Left renal pelvis (tissue), 4 donors: ENCODE results near the gene PCED1A. TPM values are rescaled to one million over a fixed set of nuclear protein-coding genes. Genes with fewer than 3 reads are reported as not detected.

ENCODE experiments used
- DNase-seq, 4 donors: peaks; one replicate each; pipeline ENCODE4 v3.0.0-alpha.2; 2013; ENCODE audit warnings: low read depth in 4 of 4, low spot score in 3 of 4
- polyA plus RNA-seq, 4 donors: library from polyadenylated mRNA; unstranded; fragments of 120-200 nt; gene quantifications; one replicate each; pipeline ENCODE4 v1.2.1, GENCODE V29; 2013; ENCODE audit not compliant: insufficient read length in 4 of 4

The PCED1A gene
- polyA plus RNA-seq, 4 donors: 51.6 to 97.2 (median 57.5) TPM

DNA sequence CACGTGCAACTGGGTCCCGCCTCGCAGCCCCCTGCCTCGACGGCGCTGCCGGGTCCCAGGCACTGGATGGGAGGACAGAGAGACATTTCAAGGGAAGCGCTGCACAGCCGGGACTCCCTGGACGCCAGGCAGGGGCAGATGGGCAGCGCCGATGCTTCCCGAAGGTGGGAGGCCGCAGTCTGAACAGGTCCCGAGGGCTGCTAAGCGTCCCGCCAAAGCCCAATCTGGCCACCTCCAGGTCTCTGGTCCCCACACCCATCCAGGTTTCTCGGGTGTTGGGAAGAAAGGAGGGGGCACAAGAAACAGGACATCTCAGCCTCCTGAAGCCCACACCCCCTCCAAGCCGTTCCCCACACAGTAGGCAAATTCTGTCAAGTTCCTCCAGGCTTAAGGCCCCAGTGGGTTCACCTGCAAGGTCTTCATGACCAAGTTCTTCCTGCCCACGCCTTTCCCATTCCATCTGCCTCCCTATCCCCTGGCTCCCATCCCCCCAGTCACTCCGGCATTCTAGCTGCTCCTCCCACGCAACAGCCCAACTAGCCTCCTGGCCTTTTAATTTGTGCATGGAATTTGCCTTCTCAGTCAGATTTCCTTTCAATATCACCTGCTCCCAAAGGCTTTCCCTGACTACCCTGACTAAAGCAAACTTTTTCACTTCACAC is 34.6 kb downstream of the PCED1A start:
- no peak for DNase-seq

DNA sequence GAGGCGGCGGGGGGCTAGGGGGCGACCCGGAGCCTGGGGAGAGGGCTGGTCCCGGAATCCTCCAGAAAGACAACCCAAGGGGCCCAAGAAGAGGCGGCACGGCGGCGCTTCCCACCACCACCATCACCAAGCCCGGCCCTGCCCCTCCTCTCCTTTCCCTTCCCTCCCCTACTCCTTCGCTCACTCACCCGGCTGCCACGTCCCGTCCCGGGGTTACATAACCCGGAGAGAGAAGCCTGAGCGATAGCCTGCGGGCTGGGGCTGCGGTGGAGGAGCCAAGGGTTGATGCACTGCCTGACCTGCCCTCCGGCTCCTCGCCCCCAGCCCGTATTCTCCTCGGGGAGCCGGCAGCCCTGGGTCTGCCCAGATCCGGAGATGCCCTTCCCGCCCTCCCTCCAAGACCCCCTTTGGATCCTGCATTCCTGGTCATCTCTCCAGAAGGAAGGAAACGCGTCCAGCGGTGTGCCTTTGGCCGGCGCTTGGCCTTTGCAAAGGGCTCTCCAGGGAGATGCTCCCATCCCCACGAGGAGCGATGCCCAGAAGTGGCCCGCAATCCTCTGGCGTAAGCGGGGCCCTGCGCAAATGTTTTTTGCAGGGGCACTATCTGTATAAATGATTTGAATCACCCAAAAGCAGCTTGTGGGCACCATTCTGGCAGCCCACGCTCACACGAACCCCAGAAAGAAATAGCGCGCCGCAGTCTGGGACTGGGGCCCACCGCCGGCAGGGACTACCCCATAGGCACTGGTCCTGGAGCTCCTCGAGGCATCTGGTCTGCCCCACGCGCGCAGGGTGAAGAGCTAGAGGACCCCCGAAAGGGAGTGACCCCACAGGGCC is 35.4 kb downstream of the PCED1A start:
- no peak for DNase-seq

GRCh38 chr20:2804041-2804828 is 36.2 kb downstream of the PCED1A start:
- DNase-seq: no peak

- no peak for DNase-seq
Measured at GRCh38 chr20:2801286-2801728, 39.1 kb downstream of the PCED1A start.

DNA sequence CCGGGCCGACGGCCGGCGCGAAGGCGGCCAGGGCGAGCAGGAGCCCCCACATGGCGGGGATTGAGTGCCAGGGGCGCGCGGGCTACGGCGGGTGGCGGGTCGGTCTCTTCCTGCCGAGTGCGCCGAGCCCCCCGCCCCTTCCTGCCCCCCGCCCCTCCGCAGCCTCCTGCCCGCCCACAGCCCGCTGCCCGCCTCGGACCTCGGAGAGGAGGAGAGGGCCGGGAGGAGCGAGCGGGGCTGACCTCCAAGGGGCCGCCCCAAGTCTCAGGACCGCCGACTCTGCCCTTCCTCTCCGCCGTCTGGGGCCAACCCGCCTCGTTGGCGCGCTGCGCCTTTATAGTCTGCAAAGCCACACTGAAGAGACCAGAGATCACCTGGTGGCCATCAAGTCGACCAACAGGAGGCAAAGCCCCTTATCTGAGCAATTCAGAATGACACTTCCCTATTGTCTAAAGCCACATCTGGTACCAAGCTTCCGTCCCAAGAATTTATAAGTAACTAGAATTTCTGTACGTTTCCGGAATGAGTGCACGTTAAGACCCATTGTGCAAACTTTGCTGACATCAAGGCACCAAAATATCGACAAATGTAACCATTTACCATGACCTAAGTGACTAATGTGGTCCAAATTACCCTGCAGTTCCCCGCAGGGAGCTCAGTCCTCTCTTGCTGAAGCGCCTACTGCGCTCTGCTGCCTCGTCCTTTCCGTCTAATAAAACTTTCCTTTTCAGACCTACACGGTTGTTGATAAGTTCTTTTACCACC is 39.8 kb downstream of the PCED1A start, which contains the start of gene CPXM1:
CPXM1 (minus strand) TSS at position 107 of the 765 bp plus-strand sequence; CDS start at position 52, 55 bp downstream.
- no peak for DNase-seq

- no peak for DNase-seq
Measured at GRCh38 chr20:2799688-2800520, 40.6 kb downstream of the PCED1A start.

DNA sequence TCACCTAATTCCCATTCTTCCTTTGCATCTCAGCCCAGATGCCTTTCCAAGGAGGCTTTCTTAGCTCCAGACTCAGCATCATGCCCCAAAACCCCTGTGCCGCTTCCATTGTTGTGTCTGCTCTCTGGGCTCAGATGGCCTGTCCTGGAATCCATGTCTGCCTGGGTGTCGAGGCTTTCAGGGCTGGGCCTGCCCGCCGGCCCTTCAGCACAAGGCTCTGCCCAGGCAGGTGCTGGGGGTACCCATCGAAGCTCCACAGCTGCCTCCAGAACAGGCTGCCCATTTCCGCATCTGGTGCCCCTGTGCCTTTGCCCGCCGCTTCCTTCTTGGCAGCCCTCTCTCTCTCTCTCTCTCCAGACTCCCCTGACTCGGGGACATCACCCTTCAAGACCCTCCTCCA is 41.2 kb downstream of the PCED1A start:
- DNase-seq: no peak

DNA sequence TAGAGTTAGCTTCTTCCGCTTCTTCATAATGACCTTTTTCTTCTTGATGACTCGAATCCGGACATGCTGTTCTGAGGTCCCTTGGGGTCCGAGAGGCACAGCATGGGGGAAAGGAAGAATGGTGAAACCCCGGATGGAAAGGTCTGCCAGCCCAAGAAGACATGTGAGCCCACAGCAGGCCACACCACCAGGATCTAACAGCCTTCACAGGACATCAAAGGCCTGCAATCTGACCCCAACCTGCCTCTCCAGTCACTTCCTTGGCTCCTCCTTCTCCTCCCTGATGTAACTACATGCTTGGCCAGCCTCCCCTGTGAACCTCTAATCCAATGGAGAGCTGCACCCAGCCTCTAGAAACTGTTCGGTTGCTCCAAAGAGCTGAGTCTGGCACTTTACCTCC is 41.6 kb downstream of the PCED1A start:
- DNase-seq: no peak

DNA sequence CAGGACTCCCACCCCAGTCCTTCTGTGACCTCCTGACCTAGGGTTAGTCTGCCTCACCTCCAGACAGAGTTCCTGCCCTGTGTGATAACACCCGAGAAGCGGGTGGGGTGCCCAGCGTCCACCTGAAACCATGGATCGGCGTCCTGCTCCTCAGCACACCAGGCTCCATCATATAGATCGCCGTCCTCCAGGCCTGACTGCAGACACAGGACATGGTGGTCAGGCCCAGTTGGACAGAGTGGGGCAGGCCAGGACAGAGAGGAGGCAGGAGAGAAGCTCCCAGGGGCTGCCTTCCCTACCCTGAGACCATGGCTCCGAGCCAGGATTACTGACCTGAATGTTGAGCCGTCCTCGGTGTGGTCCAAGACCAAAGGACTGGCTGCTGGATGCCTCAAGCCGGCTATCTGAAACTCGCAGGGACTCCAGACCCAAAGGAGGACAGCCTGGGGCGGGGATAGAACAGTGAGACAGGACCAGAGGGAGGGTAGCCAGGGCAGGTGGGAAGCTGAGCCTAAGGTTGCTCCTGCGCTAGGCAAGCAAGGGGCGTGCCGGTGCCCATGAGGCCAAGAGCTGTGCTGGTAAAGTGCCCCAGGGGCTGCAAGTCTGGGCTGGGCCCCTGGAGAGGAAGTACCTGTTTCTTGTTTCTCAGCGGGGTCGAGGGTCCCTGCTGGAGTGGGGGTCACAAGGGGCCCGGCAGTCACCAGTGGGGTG is 42.2 kb downstream of the PCED1A start:
- DNase-seq: no peak

DNA sequence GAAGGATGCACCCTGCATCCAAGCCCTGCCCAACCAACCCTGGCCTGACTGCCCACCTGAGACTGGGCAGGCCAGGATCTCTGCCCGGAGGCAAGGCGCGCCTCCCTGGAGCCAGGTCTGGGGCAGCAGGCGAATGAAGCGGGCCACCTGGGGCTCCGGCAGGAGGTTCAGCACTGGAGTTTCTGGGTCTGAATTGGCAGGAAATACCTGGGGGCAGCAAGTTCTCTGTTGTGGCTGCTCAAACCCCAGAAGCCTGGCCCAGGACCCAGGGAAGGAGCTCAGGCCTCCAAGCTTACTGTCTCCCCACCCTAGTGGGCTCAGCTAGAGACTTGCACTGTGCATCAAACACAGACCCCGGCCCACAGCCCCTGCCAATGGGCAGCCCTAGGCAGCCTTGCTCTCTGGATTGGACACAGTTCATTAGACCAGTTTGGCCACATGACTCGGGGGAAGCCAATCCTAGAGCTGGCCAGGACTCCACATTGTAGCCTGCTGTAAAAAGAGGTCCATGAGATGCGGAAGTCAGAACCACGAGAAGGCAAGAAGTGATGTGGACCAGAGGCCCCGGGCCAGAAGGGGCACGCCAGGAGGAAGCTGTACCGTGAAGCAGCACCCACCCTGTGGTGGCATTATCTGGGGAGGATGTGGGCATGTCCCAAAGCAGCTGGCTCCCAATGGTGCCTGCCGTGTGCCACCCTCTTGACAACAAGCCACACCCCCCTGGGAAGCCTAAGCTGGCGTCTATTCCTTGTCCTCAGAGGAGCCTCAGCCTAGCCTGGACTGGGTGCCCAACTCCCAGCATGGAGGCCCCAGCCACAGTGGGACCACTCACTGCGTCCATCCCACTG is 43.1 kb downstream of the PCED1A start:
- DNase-seq: no peak

GRCh38 chr20:2796011-2796660 is 44.3 kb downstream of the PCED1A start:
- no peak for DNase-seq

DNA sequence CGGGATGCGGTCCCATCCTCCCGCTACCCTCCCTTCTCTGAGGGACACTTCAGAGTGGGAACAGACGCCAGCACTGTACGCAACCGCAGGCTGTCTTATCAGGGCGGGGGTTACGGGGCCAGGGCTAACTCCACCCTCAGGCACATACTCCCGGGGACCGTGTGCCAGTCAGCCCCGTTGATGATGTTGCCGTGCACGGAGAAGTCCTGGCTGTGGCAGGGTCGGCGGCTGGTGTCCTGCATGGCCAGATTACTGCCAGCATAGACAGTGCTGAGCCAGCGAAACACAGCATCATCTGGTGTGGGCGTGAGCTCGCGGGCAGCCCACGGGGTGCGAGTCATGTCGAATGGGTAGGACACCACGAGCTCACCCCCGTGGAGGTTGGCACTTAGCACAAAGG is 45.0 kb downstream of the PCED1A start:
- DNase-seq: no peak

- DNase-seq: no peak
Measured at GRCh38 chr20:2794866-2795447, 45.5 kb downstream of the PCED1A start.

- no peak for DNase-seq
Measured at GRCh38 chr20:2794202-2794748, 46.2 kb downstream of the PCED1A start.

GRCh38 chr20:2793471-2793870 is 47.0 kb downstream of the PCED1A start:
- DNase-seq: no peak
